Measurements from ENCODE around the gene CLEC10A.

- TF ChIP-seq CTCF (conservative IDR thresholded peaks at IDR 0.05; ENCODE audit: low read length) (no peak), EZH2phosphoT487 (IDR thresholded peaks at IDR 0.05; ENCODE audit: borderline replicate concordance, low read depth, low read length) (no peak)
These were observed 33.4 kb upstream of the CLEC10A start for GRCh38 chr17:7113273-7114071.

All from OCI-LY7 (cell line).